Activated T-cell treated with anti-CD3 and anti-CD28 coated beads for 1 hour (primary cell): Measurements from ENCODE around the gene SPTBN1.

Experiments
- DNase-seq: peaks from one replicate; pipeline ENCODE4 v3.0.0-alpha.2; 2020; ENCODE audit warnings: low read depth

SPTBN1 gene

DNA sequence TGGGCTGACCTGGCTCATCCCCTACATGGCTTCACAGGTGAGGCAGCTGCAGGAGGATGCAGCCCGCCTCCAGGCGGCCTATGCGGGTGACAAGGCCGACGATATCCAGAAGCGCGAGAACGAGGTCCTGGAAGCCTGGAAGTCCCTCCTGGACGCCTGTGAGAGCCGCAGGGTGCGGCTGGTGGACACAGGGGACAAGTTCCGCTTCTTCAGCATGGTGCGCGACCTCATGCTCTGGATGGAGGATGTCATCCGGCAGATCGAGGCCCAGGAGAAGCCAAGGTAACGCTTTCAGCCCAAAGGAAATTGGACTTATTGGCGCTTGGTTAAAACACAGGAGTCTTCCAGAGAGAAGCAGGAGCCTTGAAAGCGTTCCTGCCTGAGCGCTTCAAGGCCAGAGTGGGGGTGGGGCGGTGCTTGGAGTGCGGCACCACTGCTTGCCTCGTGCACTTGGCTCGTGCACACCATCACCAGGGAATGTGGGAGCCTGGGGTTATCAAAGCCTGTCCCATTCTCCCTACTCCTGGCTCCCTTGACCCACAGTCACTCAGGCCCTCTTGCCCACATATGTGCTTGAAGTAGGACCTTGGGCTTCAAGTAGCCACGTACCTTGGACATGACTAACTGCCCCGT is 197.6 kb downstream of the SPTBN1 start:
- DNase-seq = no peak

DNA sequence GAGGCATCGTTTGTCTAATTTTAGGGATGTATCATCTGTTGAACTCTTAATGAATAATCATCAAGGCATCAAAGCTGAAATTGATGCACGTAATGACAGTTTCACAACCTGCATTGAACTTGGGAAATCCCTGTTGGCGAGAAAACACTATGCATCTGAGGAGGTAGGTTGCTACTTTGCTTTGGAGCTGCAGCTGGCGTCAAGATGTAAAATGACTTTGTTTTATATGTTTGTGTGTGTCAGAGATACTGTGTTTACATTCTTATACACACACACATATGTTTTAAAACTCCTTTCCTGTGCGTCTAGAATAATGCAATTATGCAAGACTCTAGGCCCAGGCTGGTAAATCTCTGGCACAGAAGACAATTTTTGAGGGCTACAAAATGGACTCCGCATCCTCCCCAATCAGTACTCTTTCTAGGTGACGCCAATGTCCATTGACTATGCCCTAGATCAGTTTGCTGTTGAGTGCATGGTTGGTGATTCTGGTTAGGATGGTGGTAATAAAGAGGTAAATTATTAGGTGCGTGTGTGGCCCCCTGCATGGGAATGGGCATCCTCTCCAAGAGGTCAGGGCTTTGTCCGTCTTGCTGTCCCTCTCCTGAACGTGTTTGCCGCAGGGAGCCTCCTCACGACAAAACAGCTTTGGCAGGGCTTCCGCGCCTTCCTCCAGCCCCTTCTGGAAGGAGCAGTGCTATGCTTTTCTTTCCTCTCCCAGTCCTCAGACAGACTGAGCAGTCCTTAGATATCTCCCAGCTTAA is 199.1 kb downstream of the SPTBN1 start:
- no peak for DNase-seq

- no peak for DNase-seq
These were observed 200.7 kb downstream of the SPTBN1 start for GRCh38 chr2:54656863-54657262.

DNA sequence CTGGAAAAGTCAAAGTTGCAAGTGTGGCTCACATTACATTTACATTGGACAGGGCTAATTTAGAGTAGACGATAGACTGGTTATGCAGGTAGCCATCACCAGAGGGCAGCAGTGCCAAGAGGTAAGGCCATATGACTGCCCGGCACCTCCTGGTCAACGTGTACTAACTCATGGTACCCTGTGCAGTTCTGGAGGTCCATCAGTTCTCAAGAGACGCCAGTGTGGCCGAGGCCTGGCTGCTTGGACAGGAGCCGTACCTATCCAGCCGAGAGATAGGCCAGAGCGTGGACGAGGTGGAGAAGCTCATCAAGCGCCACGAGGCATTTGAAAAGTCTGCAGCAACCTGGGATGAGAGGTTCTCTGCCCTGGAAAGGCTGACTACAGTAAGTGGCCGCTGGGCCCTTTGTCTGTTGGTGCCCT is 201.5 kb downstream of the SPTBN1 start:
- DNase-seq = no peak

- no peak for DNase-seq
These were observed 202.5 kb downstream of the SPTBN1 start for GRCh38 chr2:54658564-54659071.

GRCh38 chr2:54659527-54659926 is 203.4 kb downstream of the SPTBN1 start:
- DNase-seq = no peak

DNA sequence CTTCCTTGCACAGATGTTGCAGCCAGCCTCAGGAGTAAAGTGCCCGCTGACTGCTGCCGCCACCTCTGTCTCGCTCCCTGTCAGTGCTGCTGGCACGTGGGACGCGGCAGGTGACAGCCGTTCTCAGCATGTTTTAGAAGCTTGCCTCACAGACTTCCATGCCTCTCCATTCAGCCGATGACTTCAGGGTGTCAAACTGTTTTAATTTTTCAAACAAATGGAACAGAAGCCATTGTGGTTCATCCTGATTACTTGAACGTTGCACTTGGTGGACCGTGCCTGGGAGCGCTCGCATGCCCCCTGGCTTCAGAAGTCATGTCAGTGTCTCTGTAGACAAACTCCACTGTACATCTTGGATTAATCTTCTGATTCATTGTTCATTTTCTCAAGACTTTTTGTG is 204.6 kb downstream of the SPTBN1 start:
- no peak for DNase-seq

GRCh38 chr2:54663424-54664030 is 207.4 kb downstream of the SPTBN1 start:
- DNase-seq = no peak

DNA sequence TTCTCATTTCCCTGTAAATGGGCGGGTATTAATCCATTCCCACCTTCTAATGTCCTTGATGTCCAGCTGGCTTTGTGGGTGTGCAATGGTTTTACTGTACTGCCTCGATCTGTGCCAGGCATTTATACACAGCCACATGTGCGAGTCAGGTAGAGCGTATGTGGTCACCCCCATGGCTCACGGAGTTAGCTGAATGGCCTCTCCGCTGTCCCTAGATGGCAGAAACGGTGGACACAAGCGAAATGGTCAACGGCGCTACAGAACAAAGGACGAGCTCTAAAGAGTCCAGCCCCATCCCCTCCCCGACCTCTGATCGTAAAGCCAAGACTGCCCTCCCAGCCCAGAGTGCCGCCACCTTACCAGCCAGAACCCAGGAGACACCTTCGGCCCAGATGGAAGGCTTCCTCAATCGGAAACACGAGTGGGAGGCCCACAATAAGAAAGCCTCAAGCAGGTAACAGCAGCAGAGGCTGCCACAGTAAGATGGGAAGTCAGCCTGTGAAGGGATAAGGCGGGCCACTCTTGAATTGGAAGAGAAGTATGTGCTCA is 208.2 kb downstream of the SPTBN1 start:
- no peak for DNase-seq

DNA sequence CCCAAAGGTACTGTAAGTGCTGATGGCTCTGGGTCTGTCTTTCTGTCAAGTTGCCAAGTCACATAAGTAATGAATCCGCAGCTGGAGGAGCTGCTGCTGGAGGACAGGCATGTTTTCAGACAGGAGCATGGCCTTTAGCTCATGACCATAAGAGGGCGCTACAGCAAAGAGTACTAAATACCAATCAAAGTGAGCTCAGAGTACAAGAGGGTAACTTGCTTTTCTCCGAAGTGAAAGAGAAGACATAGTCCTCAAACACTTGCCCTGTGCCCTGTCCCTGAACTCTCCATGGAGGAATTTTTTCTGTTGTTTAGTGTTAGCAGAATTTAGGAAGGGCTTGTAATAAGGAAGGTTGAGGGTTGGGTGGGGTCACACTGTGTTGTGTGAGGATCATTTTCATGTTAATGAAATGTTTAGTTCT is 209.3 kb downstream of the SPTBN1 start:
- DNase-seq = no peak

GRCh38 chr2:54666131-54666633 is 210.1 kb downstream of the SPTBN1 start:
- no peak for DNase-seq

- DNase-seq = no peak
These were observed 210.6 kb downstream of the SPTBN1 start for GRCh38 chr2:54666634-54667265.

DNA sequence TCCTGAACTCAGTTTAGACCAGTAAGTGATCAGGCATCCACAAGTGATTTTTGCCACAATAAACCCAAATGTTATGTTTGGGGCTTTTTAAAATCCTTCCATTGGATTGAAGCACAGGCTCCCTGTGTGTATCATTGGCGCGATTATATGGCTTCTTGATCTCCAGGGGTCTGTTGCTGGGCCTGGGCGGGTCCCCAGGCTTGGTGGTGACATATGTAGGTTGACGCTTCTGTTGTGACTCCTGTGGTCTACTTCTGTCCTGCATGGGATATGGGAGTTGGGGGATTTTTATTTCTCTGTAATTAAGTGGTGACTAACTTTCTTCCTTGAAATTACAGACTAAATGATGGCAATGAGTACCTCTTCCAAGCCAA is 211.1 kb downstream of the SPTBN1 start:
- no peak for DNase-seq

DNA sequence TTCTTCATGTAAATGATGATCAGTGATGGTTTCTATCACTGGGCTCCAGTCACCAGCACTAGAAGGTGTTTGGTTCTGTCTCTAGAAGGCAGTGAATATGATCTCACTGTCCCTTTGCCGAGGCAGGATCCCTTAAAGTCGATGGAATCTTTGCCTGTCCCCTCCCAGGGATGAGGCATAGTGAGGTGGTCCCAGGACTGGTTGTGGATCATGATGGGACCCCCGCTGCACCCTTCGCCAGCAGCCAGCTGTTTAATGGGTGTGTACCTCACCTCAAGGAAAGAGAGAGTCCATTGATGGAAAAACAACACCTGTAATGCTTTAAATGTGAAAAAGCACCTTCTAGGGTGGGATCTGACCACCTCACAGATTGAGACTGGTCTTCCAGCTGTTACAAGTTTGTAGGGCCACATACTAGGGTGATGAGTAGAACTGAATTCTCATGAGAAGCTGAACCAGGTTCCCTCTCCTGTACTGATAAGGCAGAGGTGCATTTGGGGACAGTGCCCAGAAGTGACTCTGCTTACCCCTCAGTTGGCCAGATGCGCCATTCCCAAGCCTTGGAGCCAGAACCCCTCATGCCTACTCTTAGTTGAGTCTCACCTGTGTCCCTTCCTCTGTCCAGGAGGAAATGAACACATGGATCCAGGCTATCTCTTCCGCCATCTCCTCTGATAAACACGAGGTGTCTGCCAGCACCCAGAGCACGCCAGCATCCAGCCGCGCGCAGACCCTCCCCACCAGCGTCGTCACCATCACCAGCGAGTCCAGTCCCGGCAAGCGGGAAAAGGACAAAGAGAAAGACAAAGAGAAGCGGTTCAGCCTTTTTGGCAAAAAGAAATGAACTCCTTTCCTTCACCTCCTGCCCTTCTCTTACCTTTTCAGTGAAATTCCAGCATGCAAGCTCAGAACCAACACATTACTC is 211.9 kb downstream of the SPTBN1 start:
- DNase-seq = no peak

GRCh38 chr2:54668711-54669110 is 212.6 kb downstream of the SPTBN1 start:
- DNase-seq = no peak

GRCh38 chr2:54669677-54670484 is 213.8 kb downstream of the SPTBN1 start:
- no peak for DNase-seq

- DNase-seq = no peak
These were observed 214.4 kb downstream of the SPTBN1 start for GRCh38 chr2:54670485-54671009.

DNA sequence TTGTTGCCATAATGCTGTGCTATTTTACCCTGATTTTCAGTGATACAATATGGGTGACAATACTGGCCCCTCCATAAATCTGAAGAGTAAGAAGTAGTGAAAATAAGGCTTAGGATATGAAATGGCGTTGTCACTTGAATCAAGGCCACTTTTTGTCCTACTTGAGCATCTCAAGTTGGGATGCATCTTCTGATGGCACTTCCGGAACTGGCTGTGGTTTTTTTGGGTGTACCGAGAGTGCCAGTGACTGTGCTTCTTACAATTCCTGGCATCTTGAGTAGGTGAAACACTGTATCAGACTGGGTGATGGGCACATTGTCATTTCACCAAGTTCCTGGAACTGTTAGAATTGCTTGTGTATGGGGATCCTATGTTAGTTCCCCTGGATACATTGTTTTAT is 214.9 kb downstream of the SPTBN1 start:
- DNase-seq = no peak

GRCh38 chr2:54671875-54672589 is 215.9 kb downstream of the SPTBN1 start:
- no peak for DNase-seq
